ENCODE results near the gene KTI12.
"Not testable (repeated sequence)": the region's sequence is repeated elsewhere in the genome, so short reads cannot be mapped to it uniquely, and the experiment has no call there.

The KTI12 gene, protein sequence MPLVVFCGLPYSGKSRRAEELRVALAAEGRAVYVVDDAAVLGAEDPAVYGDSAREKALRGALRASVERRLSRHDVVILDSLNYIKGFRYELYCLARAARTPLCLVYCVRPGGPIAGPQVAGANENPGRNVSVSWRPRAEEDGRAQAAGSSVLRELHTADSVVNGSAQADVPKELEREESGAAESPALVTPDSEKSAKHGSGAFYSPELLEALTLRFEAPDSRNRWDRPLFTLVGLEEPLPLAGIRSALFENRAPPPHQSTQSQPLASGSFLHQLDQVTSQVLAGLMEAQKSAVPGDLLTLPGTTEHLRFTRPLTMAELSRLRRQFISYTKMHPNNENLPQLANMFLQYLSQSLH

DNA sequence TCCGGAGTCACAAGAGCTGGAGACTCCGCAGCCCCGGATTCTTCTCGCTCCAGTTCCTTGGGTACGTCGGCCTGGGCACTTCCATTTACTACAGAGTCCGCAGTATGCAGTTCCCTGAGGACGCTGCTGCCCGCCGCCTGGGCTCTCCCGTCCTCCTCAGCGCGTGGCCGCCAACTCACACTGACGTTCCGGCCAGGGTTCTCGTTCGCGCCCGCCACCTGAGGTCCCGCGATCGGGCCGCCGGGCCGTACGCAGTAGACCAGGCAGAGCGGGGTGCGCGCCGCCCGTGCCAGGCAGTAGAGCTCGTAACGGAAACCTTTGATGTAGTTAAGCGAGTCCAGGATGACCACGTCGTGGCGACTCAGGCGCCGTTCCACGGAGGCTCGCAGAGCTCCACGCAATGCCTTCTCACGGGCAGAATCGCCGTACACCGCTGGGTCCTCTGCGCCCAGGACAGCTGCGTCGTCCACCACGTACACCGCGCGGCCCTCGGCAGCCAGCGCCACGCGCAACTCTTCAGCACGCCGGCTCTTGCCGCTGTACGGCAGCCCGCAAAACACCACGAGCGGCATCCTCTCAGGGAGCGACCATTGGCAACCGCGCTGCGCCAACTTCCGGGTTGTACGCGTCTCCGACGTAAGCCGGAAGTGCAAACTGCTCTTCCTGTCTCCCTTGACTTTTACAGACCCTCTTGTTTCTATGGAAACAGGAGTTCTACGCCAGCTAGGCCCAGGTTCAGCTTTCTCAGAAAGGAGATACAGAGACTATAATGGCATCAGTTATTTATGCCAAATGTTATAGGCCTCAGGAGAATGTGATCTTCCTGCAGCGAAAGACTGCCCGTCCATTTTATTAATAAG, at the start of gene KTI12:
TSS of gene KTI12 (minus strand) at position 621 of the 860 bp plus-strand sequence. CDS start at position 572, 49 bp downstream.
- peak; percentile 89 for DNase-seq (ENCODE audit: low spot score)

DNA sequence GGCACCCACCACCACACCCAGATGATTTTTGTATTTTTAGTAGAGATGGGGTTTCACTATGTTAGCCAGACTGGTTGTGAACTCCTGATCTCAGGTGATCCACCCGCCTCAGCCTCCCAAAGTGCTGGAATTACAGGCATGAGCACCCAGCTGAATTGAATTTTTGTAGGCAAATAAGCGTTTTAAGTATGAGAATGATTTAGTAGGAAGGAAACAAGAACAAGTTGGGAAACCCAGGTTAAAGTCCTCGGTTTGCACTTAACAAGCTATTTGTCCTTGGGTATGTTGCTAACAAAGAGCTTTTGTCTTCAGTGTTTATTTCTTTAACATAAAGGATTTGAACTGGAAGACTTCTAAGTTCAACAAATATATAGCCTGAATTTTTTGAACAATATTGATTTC, 46.4 kb upstream of the KTI12 start:
- DNase-seq (ENCODE audit: low spot score), result no peak

DNA sequence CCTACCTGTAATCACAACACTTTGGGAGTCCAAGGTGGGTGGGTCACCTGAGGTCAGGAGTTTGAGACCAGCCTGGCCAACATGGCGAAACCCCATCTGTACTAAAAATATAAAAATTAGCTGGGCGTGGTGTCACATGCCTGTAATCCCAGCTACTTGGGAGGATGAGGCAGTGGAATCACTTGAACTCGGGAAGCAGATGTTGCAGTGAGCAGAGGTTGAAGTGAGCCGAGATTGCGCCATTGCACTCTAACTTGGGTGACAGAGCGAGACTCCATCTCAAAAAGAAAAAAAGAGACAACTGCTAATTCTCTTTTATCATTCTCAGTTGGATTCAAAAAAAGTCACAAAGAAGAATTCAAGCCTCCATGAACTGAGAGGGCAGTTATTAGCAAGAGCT, 43.7 kb upstream of the KTI12 start:
- not testable (repeated sequence) for DNase-seq (ENCODE audit: low spot score)

DNA sequence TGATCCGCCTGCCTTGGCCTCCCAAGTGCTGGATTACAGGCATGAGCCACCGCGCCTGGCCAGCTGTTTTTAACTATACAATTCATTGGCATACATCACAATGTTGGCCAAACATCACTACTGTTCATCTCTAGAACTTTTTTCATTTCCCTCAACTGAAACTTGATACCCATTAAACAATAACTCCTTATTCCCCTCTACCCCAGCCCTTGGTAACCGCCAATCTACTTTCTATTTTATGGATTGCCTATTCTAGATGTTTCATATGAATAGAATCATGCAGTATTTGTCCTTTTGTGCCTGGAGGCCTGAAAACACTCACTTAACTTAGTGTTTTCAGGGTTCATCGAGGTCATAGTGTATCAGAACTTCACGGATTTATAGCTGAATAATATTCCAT, 38.7 kb upstream of the KTI12 start:
- no peak for DNase-seq (ENCODE audit: low spot score)

DNA sequence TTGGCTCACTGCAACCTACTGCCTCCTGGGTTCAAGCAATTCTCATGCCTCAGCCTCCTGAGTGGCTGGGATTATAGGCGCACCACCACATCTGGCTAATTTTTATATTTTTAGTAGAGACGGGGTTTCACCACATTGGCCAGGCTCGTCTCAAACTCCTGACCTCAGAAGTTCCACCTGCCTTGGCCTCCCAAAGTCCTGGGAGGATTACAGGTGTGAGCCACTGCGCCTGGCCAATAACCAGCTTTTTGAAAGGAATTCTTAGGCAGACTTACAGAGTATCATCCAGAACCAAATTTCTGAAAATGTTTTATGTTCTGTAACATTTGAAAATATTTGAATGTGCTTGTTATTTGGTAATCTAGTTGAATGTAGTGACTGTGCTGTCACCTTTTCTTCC, 37.1 kb upstream of the KTI12 start:
- no peak for DNase-seq (ENCODE audit: low spot score)

DNA sequence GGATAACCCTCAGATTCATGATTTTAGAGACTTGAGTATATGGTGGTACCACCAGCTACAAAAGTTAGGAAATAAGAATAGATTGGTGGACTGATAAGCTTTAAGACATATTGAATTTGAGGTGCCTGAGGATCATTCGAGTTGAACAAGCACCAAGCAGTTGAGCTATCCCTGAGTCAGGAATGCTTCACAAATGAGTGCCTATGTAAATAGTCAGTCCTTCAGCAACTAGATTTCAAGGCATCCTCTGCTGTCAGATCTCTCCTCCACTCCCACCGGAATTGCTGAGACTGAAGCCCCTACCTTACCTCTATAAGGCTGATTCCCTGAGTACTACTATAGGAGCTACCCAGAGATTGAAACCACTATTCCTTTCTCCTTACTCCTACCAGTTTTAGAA, 29.6 kb upstream of the KTI12 start:
- no peak for DNase-seq (ENCODE audit: low spot score)

DNA sequence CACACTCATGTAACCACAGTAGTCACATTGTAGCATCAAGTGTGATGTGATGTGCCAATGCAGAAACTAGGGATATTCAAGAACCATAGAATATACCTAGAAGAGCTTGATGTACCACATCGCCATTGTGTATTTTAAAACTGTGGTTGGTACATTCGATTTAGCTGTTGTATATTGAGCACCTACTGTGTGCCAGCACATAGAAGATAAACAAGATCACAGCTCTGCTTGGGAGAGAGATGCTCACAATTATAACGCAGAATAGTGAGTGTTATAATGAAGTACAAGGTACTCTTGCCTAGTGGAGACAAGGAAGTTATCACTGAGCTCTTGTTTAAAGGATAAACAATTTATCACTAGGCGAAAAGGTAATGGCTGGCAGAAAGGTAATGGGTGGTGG, 27.2 kb upstream of the KTI12 start:
- no peak for DNase-seq (ENCODE audit: low spot score)

DNA sequence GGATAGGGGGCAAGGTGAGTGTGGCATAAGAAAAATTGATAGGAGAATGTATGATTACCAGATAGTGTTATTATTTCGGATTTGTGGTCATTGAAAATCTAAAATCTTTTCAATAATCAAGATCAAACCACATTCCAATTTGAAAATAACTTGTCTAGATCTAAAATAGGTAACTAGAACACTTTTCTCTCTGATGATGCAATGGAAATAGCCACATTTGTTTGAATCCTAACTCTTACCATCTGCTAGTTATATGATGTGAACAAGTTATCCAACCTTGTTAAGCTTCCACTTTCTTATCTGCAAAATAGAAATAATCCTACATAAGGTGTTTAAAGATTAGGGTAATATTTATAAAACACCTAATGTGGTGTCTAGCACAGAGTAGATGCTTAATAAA, 26.3 kb upstream of the KTI12 start:
- DNase-seq (ENCODE audit: low spot score), result no peak

DNA sequence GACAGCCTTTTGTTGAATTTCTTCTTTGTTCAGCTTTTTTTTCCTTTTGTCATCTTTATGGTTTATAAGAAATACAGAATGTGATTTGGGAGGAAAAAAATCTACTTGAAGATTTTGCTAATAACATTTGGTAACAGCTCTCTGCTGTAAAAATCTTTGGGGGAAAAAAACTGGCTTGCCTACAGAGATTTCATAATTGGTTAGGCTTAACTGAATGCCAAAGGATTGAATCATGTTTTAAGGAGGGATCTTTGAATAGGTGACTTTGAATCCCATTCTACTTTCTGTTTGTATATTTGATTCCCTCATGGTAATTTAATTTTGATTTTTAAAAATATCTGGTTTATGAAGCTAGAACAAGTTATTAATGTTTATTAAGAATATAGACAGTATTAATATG, 25.7 kb upstream of the KTI12 start:
- DNase-seq (ENCODE audit: low spot score), result no peak

DNA sequence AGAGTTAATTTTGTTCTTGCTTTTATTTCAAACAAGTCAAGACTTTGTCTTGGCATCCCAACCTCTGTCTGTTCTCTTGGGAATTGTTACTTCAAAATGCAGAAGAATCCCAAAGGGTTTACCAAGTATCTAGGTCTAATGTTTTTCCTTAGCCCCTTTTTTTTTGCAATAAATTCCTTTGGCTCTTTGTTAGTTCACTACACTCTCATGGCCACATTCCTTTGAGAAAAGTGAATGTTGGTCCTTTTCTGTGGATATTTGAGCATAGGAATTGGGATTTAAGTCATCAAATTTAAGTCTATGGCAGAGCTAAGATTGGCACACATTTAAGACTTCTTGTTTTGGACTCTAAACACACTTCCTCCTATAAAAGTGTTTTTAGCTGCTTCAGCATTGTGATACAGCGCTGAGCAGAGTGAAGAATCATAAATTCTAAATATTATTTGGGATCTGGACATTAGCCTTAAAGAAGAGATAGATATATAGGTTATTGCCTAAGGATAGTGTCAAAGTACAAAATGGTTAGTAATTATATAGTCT, 24.3 kb upstream of the KTI12 start:
- DNase-seq (ENCODE audit: low spot score), result no peak

DNA sequence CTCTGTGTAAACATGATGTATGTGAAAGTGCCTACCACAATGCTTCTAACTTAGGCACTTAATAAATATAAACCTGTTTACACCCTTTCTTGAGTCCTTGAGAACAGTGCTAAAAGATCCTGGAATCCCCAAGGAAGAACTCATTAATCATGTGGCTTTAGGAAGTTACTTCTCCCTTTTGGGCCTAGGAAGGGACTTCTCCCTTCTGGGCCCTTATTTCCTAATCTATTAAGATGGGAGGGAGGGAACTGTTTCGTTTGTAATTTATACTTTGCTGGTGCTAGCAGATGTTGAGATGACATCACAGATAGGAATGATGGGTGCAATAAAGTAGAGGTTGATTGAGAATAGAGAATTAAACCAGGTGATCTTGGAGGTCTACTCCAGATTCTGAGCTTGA, 23.6 kb upstream of the KTI12 start:
- DNase-seq (ENCODE audit: low spot score), result no peak

DNA sequence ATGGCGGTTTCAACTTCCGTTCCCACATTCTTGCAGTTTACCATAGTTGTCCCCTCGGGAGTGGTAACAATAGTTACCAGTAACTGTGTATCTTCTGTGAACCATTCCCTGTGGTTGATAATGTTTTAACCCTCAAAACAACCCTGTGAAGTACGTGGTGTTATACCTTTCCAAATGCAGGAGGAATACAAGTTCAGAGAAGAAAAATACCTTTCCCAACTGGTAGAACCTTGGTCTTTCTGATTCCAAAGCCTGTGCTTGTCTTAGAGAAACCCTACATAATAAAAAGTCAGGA, 23.3 kb upstream of the KTI12 start:
- DNase-seq (ENCODE audit: low spot score), result no peak

DNA sequence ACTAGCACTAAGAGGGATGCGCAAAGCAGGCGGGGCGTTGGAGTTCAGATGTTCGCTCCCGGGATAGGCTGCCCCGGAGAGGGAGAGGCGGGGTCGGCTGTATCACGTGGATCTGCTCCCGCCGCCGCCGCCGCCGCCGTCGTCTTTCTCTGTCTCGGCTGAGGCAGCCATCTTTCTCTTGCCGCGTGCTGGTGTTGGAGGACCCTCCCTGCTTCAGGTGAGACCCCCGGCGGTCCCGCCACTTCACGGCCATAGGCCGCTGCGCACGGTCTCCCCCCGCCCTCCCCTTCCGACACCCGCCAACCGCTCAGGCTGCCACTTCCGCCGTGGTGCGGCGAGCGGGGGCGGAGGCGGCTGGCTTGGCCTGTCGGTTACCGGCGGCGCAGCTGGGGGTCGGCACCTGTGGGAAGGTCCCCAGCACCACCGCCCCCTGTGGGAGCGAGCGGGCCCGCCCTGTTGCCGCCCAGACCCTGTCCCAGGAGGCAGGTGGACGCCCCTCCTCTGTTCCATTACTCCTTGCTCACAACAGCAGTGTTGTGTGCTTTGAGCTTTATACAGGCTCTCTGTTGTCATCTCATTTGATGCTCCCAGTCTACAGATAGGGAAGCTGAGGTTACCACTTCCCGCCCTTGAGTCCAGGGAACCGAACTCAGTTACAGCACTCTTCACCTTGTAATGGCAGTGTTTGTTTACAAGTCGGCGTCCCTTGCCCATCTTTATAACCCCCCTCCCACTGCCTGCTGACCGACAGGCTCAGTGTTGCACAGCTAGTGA, 22.7 kb upstream of the KTI12 start, which contains the start of gene BTF3L4:
TSS of gene BTF3L4 (plus strand) at position 133 of the 774 bp plus-strand sequence. CDS start 3,553 bp downstream, outside the sequence.
- peak; percentile 94 for DNase-seq (ENCODE audit: low spot score)

DNA sequence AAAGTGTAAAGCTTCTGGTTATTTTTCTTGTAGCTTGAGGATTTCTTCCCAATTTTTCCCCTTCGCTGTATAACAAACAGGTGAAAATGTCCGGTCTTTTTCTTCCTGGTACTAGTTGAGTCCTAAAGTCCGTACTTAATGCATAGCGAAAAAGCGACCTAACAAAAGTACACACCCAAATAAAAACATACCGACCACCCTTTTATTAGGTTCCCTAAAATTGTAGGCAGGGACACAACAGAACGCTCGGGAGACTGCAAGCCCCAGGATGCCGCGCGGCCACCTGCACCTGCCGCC, 22.2 kb upstream of the KTI12 start:
- DNase-seq (ENCODE audit: low spot score), result no peak

DNA sequence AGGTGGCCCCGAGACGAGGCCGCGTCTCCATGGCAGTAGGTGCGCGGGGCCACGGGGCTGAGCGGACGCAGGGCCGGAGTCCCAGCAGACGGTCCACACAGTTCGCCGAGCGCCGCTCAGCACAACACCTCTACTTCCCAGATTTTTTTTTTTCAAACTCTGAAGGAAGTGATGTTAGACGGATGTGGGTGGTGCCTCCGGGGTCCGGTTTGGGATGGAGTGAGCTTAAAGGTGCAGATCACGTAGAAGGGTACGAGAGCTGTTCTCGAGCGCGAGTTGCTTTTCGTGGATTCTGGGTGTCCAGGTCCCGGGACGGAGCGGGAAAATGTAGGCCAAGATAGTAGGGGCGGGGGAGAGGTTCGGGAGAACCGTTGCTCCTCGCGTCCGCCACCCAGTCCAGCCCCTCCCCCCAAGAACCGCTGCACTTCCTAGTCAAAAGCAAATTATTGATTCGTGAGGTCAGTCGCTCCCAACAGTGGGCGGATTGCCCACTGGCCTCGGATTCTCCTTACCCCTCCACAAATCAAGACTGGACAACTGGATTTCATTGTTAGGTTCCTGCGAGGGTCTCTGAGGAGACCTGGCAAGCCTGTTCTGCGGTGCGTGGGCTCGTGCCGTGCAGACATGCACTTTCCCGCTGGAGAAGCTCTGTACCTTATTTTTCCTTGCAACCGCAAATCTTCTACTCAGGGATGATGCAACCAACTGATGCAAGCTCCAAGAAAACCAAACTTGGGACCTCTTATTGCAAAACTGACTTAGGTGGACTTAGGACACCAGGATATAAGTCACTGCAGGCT, 21.7 kb upstream of the KTI12 start, which contains the start of gene TXNDC12:
TSS of gene TXNDC12 (minus strand) at position 126 of the 800 bp plus-strand sequence. CDS start at position 31, 95 bp downstream.
- DNase-seq (ENCODE audit: low spot score), result peak; percentile 77

DNA sequence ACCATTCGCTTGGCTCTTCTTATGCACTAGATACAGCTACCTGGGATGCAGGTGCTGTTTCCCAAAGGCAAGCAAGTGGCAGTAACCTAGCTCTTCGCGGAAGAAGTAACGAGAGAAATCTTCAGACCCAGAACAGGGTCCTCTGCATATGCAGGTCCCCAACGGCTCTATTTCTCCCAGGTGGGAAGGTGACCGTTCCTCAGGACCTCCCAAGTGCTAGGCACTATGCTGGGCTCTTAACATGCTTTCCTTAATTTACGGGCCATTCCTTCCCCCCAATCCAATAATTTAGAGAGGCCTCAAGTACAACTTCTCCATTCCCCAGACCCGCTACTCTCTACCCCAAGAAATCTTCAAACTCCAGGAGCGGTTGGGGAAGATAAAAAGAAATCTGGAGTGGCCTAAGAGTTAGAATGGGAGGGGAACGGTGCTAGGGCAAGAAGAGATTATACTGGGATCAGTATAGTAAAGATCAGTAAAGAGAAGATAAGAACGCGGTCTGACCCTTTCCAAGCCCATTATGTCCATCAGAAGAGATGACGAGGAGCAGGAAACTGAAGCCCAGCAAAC, 21.0 kb upstream of the KTI12 start:
- DNase-seq (ENCODE audit: low spot score), result no peak

DNA sequence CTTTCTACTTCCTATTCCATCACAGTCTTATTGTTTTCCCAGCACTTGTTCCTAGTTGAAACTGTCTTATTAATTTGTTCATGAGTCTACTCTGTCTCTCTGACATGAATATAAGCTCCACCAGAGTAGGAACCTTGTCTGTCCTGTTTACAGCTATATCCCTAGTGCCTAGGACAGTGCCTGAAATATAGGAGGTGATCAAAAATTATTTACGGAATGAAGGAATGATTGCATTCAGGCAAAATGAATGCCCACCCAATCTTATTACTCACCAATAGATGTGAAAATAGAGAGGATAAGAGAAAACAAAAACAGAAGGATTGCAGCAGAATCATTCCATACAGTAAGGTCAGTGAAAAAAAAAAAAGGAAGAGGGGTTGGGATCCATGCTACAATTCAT, 20.3 kb upstream of the KTI12 start:
- DNase-seq (ENCODE audit: low spot score), result no peak

DNA sequence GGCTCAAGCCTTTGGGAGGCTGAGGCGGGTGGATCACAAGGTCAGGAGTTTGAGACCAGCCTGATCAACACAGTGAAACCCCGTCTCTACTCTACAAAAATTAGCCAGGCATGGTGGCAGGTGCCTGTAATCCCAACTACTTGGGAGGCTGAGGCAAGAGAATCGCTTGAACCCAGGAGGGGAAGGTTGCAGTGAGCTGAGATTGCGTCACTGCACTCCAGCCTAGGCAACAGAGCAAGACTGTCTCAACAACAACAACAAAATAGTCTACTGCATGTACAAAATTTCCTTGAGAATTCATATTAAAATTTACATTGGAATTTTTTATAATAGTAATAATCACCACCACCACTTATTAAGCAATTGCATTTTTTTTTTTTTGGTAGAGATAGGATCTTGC, 15.7 kb upstream of the KTI12 start:
- DNase-seq (ENCODE audit: low spot score), result not testable (repeated sequence)

DNA sequence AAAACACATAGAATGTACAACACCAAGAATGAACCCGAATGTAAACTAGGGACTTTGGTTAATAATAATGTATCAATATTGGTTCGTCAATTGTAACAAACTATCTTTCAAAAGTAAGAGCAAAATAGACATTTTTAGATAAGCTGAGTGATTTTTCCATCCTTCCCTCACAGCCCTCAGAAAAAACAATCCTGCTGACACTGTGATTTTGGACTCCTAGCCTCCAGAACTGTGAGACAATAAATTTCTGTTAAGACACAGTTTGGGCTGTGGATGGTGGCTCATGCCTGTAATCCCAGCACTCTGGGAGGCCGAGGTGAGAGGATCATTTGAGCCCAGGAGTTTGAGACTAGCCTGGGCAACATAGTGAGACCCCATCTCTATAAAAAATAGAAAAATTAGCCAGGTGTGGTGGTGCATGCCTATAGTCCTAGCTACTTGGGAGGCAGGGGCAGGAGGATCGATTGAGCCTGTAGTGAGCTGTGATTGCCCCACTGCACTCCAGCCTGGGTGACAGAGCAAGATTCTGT, 12.1 kb upstream of the KTI12 start:
- DNase-seq (ENCODE audit: low spot score), result not testable (repeated sequence)

DNA sequence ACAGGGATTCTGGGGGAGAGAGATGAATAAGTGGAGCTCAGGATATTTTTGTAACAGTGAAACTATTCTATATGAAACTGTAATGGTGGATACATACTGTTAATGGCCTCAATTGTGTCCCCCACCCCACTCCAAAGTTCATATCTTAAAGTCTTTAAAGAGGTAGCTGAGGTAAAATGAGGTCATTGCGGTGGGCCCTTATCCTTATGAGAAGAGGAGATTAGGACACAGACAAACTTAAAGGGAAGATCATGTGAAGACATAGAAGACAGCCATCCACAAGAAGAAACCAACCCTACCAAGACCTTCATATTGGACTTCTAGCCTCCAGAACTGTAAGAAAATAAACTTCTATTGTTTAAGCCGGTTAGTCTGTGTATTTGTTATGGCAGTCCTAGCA, 11.6 kb upstream of the KTI12 start:
- no peak for DNase-seq (ENCODE audit: low spot score)
